CD4-positive, alpha-beta T cell treated with Interleukin-2 at 100 ng/mL for 4 hours (primary cell): ENCODE data around the gene PERCC1.

Source experiments
- DNase-seq: peaks from one replicate; pipeline ENCODE4 v3.0.0-alpha.2; 2020; ENCODE audit warnings: low spot score

PERCC1 gene

DNA sequence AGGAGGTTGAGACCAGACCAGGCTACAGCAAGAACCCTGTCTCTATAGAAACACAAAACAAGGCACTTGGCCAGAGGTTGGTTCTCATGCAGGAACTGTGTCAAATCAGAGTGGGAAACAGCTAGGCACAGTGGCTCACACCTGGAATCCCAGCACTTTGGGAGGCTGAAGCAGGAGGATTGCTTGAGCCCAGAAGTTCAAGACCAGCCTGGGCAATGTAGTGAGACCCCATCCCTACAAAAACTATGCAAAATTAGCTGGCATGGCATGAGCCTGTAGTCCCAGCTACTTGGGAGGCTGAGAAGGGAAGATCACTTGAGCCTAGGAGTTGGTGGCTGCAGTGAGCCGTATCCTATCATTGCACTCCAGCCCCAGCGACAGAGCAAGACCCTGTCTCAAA lies 18.0 kb upstream of the PERCC1 start:
- no peak for DNase-seq

DNA sequence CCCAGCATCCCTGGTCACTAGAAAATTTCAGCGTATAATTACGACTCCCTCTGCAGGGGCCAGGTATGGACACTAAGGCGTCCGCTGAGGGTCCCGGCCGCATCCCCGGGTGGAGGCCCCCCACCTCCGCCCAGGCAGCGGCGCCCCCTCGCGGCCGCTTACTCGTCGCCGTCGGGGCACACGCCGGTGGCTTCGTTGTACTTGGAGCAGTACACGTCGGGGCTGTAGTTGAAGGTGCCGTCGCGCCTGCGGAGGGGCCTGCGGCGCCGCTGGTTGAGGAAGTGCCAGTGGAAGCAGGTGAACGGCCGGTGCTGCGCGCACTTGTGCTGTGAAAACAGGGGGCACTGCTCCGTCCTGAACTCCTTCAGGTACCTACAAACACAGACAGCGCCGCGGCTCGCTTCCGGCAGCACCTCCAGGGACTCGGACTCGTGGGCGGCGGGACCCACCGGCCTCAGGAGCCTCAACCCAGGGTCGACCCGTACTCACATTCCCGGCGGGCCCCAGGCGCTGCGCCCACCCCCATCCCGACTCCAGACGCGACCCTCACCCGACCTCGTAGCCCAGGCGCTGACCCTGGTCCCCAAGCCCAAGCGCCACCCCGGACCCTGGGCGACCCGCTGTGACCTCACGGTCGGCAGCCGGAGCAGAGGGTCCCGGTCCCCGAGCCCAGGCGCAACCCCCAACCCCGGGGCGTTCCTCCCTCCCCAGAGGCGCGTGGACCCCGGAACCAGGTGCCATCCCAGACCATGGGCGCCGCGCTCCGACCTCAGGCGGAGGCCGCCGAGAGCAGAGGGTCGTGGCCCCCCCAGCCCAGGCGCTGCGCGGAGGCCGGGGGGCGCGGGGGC lies 17.0 kb upstream of the PERCC1 start:
- peak; percentile 62 for DNase-seq

- DNase-seq, result peak; percentile 84
Measured at GRCh38 chr16:1414532-1415260, 16.2 kb upstream of the PERCC1 start, which contains the start of gene UNKL. Gene UNKL (minus strand): TSS chr16:1414704. CDS start chr16:1414691, 13 bp downstream.

- DNase-seq, result no peak
Measured at GRCh38 chr16:1416521-1416941, 14.3 kb upstream of the PERCC1 start.

DNA sequence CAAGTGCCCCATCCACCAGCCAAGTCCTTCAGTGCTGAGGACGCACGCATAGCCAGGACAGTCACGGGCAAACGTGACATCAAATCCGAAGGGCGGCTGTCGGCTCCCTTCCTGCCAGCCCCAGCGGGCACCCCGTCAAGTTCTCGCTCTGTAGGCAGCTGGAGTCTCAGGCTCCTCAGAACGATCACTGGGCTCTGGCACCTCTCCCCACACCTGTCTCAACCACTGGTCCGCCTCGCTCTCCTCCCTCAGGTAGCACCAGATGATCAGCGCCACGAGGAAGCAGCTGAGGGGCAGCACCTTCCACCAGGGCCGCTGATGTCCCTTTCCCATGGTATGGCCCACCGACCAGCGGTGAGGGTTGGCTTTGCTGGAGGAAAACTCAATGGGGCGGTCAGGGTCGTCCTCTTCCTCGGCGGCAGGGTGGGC lies 10.8 kb upstream of the PERCC1 start:
- no peak for DNase-seq

DNA sequence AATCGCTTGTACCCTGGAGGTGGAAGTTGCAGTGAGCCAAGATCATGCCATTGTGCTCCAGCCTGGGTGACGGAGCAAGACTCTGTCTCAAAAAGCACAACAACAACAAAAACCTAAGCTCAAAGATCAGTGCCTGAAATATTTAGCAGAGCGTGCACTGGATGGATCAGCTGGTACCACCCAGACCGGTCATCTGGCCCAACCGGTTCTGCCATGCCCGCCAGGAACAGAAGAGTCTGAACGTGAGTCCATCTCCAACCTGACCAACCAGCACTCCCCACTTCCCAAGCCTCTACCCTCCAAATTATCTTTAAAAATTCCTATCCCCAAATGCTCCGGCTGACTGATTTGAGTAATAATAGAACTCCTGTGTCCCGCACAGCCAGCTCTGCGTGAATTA lies 8.8 kb upstream of the PERCC1 start:
- no peak for DNase-seq

GRCh38 chr16:1424028-1424427 lies 6.8 kb upstream of the PERCC1 start:
- DNase-seq, result no peak

- DNase-seq, result no peak
Measured at GRCh38 chr16:1425616-1426370, 5.1 kb upstream of the PERCC1 start.

- no peak for DNase-seq
Measured at GRCh38 chr16:1426734-1427471, 4.0 kb upstream of the PERCC1 start.

DNA sequence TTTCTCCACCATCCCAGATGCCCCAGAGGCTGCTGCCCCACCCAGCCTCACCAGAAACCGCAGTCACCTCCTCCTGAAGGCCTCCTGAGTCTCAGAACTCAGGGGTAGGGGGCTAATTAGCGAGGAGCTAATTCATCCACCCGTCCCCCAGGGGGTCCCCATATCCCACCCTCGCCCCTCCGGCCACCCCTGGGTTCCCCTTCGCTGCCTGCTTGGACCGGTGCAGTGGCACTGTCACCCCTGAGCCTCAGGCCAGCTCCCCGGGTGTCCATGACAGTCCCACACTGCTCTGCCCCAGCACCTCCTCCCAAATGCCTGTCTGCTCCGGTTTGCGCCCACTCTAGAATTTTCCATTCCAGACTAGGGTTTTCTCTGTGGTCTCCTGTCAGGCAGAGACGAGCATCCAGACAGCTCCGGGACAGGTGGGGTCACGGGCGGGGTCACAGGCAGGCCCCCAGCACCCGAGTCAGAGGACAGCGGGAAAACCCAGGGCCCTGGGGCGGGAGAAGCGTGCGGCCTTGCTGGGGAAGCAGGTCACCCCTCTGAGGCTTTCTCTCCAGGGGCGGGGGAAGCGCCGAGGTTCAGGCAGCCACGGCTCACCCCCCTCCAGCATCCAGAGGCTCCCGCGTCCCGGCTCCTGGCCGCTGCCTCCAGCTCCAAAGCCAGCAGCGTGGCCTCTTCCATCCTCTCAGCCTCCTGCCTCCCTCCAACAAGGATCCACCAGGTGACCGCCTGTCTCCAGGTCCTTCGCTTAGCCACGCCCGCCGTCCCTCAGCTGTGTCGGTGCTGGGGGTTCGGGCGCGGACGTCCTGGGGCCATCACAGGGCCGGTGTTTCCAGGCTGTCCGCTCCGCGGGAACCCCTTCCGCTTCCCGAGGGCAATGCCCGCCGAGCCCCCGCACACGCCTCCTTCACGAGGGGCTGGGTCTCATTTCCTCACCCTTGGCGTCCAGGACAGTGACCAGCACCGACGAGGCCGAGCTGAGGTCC lies 3.1 kb upstream of the PERCC1 start:
- no peak for DNase-seq

DNA sequence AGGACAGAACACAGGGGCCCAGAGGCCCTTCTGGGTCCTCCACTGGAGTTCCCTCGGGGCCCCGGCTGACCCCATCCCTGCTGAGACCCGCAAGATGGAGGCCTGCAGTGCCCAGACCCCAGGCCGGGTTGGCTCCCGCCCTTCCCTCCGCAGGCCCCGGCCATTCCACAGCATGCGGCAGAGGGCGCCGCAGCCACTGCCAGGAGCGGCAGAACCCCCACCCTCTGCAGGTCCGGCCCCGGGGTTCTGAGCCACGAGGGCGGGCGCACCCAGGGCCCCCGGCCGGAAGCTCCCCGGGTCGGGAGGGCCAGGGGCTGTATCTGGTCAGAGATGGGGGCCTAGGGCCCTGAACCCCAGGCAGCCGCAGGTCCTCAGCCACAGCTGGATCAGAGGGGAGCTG lies 2.4 kb upstream of the PERCC1 start:
- DNase-seq, result peak; percentile 21

DNA sequence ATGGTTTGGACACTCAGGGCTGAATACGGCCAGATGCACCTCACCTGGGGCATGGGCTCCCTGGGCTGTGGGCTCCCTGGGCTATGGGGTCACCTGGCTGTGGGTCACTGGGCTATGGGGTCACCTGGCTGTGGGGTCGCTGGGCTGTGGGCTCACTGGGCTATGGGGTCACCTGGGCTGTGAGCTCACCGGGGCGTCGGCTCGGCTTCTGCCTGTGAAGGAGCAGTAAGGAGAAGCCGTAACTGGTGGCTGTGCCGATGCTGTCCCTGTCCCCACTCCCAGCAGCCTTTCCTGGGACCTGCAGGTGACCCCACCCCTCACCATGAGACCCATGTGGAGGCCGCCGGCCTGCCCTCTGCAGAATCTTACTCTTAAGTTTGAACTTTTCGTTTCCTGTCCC lies 1.9 kb upstream of the PERCC1 start:
- no peak for DNase-seq

- no peak for DNase-seq
Measured at GRCh38 chr16:1429631-1430030, 1.2 kb upstream of the PERCC1 start.

DNA sequence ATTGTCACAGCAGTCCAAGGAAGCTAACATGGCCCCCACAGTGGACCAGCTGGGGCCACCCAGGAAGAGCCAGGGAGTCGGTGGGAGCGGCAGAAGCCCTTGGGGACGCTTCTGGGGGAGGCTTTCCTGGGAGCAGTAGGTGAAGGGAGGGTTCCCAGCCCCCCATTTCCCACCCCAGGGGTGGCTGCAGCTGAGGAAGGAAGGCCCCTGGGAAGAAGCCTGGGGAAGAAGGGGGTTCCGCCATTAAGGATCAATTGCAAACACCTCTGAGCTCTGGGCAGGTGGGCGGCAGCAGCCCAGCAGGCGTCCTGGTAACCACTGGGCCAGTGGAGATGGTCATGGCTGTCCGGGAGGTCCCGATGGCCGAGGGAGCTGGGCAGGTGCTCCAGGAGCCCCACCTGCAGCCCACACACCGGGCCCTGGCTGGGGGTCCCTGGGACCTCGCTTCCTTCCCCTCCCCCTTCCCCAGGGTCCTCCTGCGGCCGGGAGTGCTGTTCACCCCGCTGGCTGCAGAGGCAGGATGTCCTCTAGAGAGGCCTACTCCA lies 592 bp upstream of the PERCC1 start:
- no peak for DNase-seq

DNA sequence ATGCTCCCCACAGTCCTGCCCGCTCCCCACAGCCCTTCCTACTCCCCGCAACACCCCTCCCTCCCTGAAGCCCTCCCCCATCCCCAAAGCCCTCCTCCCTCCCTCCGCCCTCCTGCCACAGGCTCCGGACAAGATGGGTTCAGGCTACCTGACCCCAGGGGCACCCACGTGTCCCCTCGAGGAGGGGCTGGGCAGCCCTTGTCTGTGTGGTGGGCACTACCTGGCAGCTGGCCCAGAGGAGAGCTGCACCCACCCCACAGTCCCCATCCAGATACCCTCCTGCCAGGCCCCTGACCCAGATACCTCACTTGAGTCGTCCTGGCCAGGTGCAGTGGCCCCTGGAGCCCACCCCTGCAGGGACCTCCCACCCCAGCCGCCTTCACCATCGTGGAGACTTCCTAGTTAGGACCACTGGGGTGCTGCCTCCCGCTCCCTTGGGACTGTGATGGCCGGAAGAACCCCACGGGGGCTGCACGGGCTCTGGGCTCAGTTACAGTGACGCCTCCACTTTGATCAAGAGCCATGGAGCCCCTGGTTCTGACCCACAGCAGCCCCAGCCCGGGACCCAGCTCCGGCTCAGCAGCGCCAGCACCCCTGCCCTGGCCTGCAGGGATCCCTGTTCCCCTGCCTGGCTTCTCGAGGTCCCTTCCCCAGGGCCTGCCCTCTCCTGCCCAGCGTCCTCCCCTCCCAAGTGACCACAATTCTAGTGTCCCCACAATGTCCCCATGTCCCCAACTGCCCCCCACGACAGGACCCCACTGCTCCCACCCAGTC lies 806 bp downstream of the PERCC1 start:
- no peak for DNase-seq

DNA sequence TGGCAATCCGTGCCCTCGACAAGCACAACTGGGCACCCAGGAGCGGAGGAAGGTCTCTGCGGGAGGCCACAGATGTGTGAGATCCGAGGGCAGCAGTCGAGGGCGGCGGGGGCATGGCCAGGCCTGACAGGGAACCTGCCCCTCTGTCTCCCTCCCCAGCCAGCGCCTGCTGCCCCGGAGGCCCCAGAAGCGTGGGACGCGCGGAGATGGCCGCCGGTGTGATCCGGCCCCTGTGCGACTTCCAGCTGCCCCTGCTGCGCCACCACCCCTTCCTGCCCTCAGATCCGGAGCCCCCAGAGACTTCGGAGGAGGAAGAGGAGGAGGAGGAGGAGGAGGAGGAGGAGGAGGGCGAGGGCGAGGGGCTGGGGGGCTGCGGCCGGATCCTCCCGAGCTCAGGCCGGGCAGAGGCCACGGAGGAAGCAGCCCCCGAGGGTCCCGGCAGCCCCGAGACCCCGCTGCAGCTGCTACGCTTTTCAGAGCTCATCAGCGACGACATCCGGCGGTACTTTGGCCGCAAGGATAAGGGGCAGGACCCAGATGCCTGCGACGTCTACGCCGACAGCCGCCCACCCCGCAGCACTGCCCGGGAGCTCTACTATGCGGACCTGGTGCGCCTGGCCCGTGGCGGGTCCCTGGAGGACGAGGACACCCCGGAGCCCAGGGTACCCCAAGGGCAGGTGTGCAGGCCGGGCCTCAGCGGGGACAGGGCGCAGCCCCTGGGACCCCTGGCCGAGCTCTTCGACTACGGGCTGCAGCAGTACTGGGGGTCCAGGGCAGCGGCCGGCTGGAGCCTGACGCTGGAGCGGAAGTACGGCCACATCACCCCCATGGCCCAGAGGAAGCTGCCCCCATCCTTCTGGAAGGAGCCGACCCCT lies 1.7 kb downstream of the PERCC1 start:
- peak; percentile 7 for DNase-seq

DNA sequence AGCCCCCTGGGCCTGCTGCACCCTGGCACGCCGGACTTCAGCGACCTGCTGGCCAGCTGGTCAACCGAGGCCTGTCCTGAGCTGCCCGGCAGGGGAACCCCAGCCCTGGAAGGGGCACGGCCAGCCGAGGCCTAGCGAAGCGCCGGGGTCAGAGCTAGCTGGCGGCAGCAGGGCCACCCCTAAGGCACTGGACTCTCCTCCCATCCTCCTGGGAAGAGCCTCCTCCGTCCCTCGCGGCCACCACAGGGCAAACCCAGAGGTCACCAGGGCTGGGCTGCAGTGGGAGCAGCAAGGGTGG lies 2.3 kb downstream of the PERCC1 start:
- no peak for DNase-seq

- no peak for DNase-seq
Measured at GRCh38 chr16:1433756-1434155, 2.9 kb downstream of the PERCC1 start.
